CD14-positive monocyte (primary cell): ENCODE measurements around the gene EXOC2. TPM values are rescaled to one million over a fixed set of nuclear protein-coding genes. Genes with fewer than 3 reads are reported as not detected.

Source experiments
- DNase-seq, 3 donors: peaks; one replicate each; pipeline ENCODE4 v3.0.0-alpha.2; 2011 to 2022
- H2AFZ ChIP-seq: 2 replicates; pipeline ENCODE4 v1.6.0; 2012; ENCODE audit warnings: mild to moderate bottlenecking, low read depth, low read length, inconsistent platforms; ENCODE audit not compliant: insufficient read depth, poor library complexity, severe bottlenecking
- H3K27ac ChIP-seq, 2 donors: 1 replicate in 1 of 2; 2 replicates in 1 of 2; pipeline ENCODE4 v1.5.1; 2012 to 2013; ENCODE audit warnings: low read length in 2 of 2, control low read depth in 1 of 2, inconsistent platforms in 1 of 2, low read depth in 1 of 2, mild to moderate bottlenecking in 1 of 2
- H3K27me3 ChIP-seq, 2 donors: one replicate each; pipeline versions ENCODE4 v1.6.0 to v1.6.1; 2011 to 2013; ENCODE audit warnings: low read length in 2 of 2; ENCODE audit not compliant: control insufficient read depth in 2 of 2, insufficient read depth in 2 of 2
- H3K36me3 ChIP-seq, 2 donors: replicated peaks in 1 of 2; 1 replicate in 1 of 2; 2 replicates in 1 of 2; pipeline versions ENCODE4 v1.5.1 to v1.6.1; 2012 to 2013; ENCODE audit warnings: low read length in 2 of 2, control low read depth in 1 of 2, inconsistent platforms in 1 of 2, mild to moderate bottlenecking in 1 of 2; ENCODE audit not compliant: insufficient read depth in 2 of 2, control insufficient read depth in 1 of 2
- H3K4me1 ChIP-seq, 2 donors: 1 replicate in 1 of 2; 2 replicates in 1 of 2; pipeline versions ENCODE4 v1.5.1 to v1.6.1; 2012 to 2013; ENCODE audit warnings: low read length in 2 of 2, control low read depth in 1 of 2, inconsistent platforms in 1 of 2, mild to moderate bottlenecking in 1 of 2, moderate library complexity in 1 of 2; ENCODE audit not compliant: insufficient read depth in 2 of 2, control insufficient read depth in 1 of 2
- H3K4me2 ChIP-seq: replicated peaks from 2 replicates; pipeline ENCODE3; 2012; ENCODE audit warnings: low read length, moderate library complexity, mild to moderate bottlenecking; ENCODE audit not compliant: poor library complexity, severe bottlenecking; ENCODE audit errors: extremely low read depth
- H3K4me3 ChIP-seq, 3 experiments: fragments of 200-600 bp in 1 of 3; sonication (generic) in 1 of 3; replicated peaks in 1 of 3; 1 replicate in 2 of 3; 2 replicates in 1 of 3; pipeline ENCODE4 v1.5.1; 2011 to 2013; ENCODE audit warnings: low read length in 3 of 3, mild to moderate bottlenecking in 3 of 3, control low read depth in 2 of 3, low read depth in 2 of 3, inconsistent platforms in 1 of 3, moderate library complexity in 1 of 3
- H3K79me2 ChIP-seq: 2 replicates; pipeline ENCODE4 v1.6.0; 2012; ENCODE audit warnings: mild to moderate bottlenecking, control low read depth, inconsistent platforms, low read length, moderate library complexity; ENCODE audit not compliant: insufficient read depth
- H3K9ac ChIP-seq: 2 replicates; pipeline ENCODE4 v1.6.0; 2017; ENCODE audit warnings: low read length, mild to moderate bottlenecking; ENCODE audit not compliant: insufficient read depth, poor library complexity, severe bottlenecking
- H3K9me3 ChIP-seq, 2 donors: replicated peaks in 1 of 2; 1 replicate in 1 of 2; 2 replicates in 1 of 2; pipeline versions ENCODE4 v1.5.1 to v1.6.1; 2012 to 2013; ENCODE audit warnings: low read length in 2 of 2, control low read depth in 1 of 2; ENCODE audit not compliant: control insufficient read depth in 1 of 2, insufficient read depth in 1 of 2
- H4K20me1 ChIP-seq: 2 replicates; pipeline ENCODE4 v1.6.0; 2012; ENCODE audit warnings: mild to moderate bottlenecking, low read length, control low read depth, moderate library complexity; ENCODE audit not compliant: insufficient read depth
- H3K27ac Mint-ChIP-seq, 7 donors: one replicate each; pipeline ENCODE4 v1.8.0; 2020; ENCODE audit warnings: mild to moderate bottlenecking in 7 of 7, mixed read lengths in 7 of 7, moderate library complexity in 6 of 7, inconsistent platforms in 2 of 7
- H3K27me3 Mint-ChIP-seq, 3 donors: one replicate each; pipeline ENCODE4 v1.8.0; 2021 to 2022; ENCODE audit warnings: low read depth in 3 of 3, mild to moderate bottlenecking in 3 of 3, mixed read lengths in 3 of 3, moderate library complexity in 3 of 3, inconsistent platforms in 1 of 3
- H3K36me3 Mint-ChIP-seq, 2 donors: one replicate each; pipeline ENCODE4 v1.8.0; 2020; ENCODE audit warnings: mixed read lengths in 2 of 2, inconsistent platforms in 1 of 2, mild to moderate bottlenecking in 1 of 2
- H3K4me1 Mint-ChIP-seq: one replicate; pipeline ENCODE4 v1.8.0; 2020; ENCODE audit warnings: mild to moderate bottlenecking, mixed read lengths
- H3K4me3 Mint-ChIP-seq, 2 donors: one replicate each; pipeline ENCODE4 v1.8.0; 2020; ENCODE audit warnings: mild to moderate bottlenecking in 2 of 2, mixed read lengths in 2 of 2, moderate library complexity in 1 of 2
- H3K9me3 Mint-ChIP-seq, 7 donors: one replicate each; pipeline ENCODE4 v1.8.0; 2020 to 2022; ENCODE audit warnings: mixed read lengths in 7 of 7, mild to moderate bottlenecking in 6 of 7, moderate library complexity in 6 of 7, inconsistent platforms in 2 of 7
- CTCF ChIP-seq: fragments of 200-600 bp; IDR thresholded peaks from one replicate; pipeline ENCODE4 v1.8.0; 2022; ENCODE audit warnings: antibody characterized with exemption, mild to moderate bottlenecking
- WGBS: methylation state at CpG from one replicate; pipeline ENCODE4 v1.1.5; 2013; ENCODE audit warnings: missing lambda C conversion rate; ENCODE audit not compliant: insufficient coverage; 5-methylcytosine and 5-hydroxymethylcytosine counted together
- intact Hi-C, 2 donors: fragments of 100-400 bp; cut with micrococcal nuclease; formaldehyde crosslinking; loops; one replicate each; pipeline versions ENCODE4 v1.15.0 to v1.15.1; 2023
- polyA plus RNA-seq, 3 donors: library from polyadenylated mRNA; depleted of rRNA in 1 of 3; unstranded in 2 of 3; stranded (reverse) in 1 of 3; fragments of 300-500 nt in 2 of 3; fragments of >200 nt in 1 of 3; fragmentation: Illumina TruSeq in 2 of 3; gene quantifications; 1 replicate in 2 of 3; 2 replicates in 1 of 3; pipeline ENCODE4 v1.2.3, GENCODE V29; 2012 to 2021

Gene EXOC2
- polyA plus RNA-seq, 3 donors, result 7.5 to 15.5 (median 12.0) TPM

GRCh38 chr6:718345-718744 lies 25.4 kb upstream of the EXOC2 start:
- H3K27ac ChIP-seq, result no peak overlapping the region
- H3K9ac ChIP-seq, result no peak overlapping the region
- no peak overlapping the region for H3K27ac Mint-ChIP-seq
- no peaks in the 10 kb centered on the region for H4K20me1 ChIP-seq
- DNase-seq, result no peak
- peaks cover 0 to 4% of the 10 kb centered on the region in 2 donors for H3K27me3 ChIP-seq
- peaks cover 5 to 8% (median 5%) of the 10 kb centered on the region in 3 donors for H3K27me3 Mint-ChIP-seq
- H3K4me3 Mint-ChIP-seq, result no peak overlapping the region
- no peaks in the 10 kb centered on the region for H3K79me2 ChIP-seq
- H3K36me3 ChIP-seq, result no peaks in the 10 kb centered on the region
- intact Hi-C loops, result no loop called here
- H3K4me1 Mint-ChIP-seq, result peaks cover 6% of the 10 kb centered on the region
- no peak overlapping the region for H3K4me2 ChIP-seq
- no peaks in the 10 kb centered on the region for H3K36me3 Mint-ChIP-seq
- peaks cover 0 to 7% of the 10 kb centered on the region in 2 donors for H3K4me1 ChIP-seq
- no peak overlapping the region for H3K4me3 ChIP-seq
- WGBS, result 100% methylated on average over 6 of the region's 7 CpGs
- TF ChIP-seq CTCF, result no peak
- H3K9me3 Mint-ChIP-seq, result peaks cover 0 to 3% (median 0%) of the 10 kb centered on the region in 7 donors
- no peak overlapping the region for H2AFZ ChIP-seq
- no peaks in the 10 kb centered on the region for H3K9me3 ChIP-seq

DNA sequence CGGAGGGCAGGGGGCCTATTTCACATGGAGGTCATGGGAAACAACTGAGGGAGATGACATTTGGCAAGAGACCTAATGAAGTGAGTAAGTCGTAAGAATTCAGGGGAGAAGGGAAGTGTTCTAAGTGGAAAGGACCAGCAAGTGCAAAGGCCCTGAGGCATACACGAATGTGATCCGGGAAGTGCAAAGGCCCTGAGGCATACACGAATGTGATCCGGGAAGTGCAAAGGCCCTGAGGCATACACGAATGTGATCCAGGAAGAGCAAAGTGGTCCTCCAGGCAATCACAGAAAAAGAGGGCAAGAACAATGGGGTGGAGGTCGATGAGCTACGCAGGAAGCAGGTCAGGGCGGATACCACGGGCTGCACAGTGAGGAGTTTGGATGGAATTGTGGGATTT lies 24.2 kb upstream of the EXOC2 start:
- intact Hi-C loops, result no loop called here
- 93% methylated on average over 11 of the region's 11 CpGs for WGBS
- H3K9me3 Mint-ChIP-seq, result peaks cover 0 to 3% (median 0%) of the 10 kb centered on the region in 7 donors

More for the DNA sequence above, 24.2 kb upstream of the EXOC2 start:
- TF ChIP-seq CTCF, result no peak
- Mint-ChIP-seq H3K4me1 (peaks cover 2% of the 10 kb centered on the region), H3K36me3 (no peaks in the 10 kb centered on the region), H3K4me3 (no peak overlapping the region), H3K27ac (no peak overlapping the region), H3K27me3 (peaks cover 0 to 8% (median 5%) of the 10 kb centered on the region in 3 donors)
- Histone ChIP-seq H3K4me1 (peaks cover 0 to 2% of the 10 kb centered on the region in 2 donors), H3K79me2 (no peaks in the 10 kb centered on the region), H4K20me1 (no peaks in the 10 kb centered on the region), H3K9me3 (no peaks in the 10 kb centered on the region), H2AFZ (no peak overlapping the region), H3K9ac (no peak overlapping the region), H3K4me3 (no peak overlapping the region), H3K36me3 (no peaks in the 10 kb centered on the region), H3K27ac (no peak overlapping the region), H3K27me3 (no peaks in the 10 kb centered on the region), H3K4me2 (no peak overlapping the region)
- no peak for DNase-seq
